Middle frontal gyrus (tissue), 1 donor: Measurements from ENCODE around the gene PLXND1.
"Not testable (repeated sequence)": the region's sequence is repeated elsewhere in the genome, so short reads cannot be mapped to it uniquely, and the experiment has no call there.

Source experiments
- DNase-seq: peaks from one replicate; pipeline ENCODE4 v3.0.0-alpha.2; 2015; ENCODE audit warnings: low spot score; ENCODE audit errors: extremely low spot score

The PLXND1 gene, protein sequence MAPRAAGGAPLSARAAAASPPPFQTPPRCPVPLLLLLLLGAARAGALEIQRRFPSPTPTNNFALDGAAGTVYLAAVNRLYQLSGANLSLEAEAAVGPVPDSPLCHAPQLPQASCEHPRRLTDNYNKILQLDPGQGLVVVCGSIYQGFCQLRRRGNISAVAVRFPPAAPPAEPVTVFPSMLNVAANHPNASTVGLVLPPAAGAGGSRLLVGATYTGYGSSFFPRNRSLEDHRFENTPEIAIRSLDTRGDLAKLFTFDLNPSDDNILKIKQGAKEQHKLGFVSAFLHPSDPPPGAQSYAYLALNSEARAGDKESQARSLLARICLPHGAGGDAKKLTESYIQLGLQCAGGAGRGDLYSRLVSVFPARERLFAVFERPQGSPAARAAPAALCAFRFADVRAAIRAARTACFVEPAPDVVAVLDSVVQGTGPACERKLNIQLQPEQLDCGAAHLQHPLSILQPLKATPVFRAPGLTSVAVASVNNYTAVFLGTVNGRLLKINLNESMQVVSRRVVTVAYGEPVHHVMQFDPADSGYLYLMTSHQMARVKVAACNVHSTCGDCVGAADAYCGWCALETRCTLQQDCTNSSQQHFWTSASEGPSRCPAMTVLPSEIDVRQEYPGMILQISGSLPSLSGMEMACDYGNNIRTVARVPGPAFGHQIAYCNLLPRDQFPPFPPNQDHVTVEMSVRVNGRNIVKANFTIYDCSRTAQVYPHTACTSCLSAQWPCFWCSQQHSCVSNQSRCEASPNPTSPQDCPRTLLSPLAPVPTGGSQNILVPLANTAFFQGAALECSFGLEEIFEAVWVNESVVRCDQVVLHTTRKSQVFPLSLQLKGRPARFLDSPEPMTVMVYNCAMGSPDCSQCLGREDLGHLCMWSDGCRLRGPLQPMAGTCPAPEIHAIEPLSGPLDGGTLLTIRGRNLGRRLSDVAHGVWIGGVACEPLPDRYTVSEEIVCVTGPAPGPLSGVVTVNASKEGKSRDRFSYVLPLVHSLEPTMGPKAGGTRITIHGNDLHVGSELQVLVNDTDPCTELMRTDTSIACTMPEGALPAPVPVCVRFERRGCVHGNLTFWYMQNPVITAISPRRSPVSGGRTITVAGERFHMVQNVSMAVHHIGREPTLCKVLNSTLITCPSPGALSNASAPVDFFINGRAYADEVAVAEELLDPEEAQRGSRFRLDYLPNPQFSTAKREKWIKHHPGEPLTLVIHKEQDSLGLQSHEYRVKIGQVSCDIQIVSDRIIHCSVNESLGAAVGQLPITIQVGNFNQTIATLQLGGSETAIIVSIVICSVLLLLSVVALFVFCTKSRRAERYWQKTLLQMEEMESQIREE (N-terminal part only)

DNA sequence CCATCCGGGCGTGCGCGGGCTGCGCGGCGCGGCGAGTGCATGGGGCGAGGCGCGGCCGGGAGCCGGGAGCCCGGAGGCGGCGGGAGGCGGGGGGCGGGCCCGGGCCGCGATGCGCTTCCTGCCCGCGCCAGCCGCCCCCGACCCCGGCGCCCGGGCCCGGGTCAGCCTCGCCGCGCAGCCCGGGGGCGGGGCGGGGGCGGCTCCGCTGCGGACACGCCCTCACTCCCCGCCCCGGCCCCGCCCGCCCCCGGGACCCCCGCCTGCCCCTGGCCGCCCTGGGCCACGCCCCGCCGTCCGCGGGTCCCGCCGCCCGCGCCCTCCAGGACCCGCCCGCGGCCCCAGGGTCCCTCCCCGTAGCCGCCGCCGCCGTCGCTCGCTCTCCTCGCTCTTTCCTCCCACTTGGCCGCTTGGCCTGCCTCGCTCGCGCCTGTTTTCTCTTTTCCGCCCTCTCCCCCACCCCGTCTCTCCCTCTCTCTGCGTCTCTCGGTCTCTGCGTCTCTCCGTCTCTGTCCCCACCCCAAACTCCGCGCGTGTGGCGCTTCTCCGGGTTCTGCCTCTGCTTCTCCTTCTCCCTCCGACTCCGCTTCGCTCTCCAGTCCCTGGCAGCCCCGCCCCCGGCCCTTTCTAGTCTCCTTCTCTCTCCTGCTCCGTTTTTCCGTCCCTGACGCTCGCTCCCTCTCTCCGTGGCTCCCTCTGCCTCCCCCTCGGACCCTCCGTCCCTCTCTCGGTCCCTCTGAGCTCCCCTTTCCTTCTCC, at the start of gene PLXND1:
Gene PLXND1 (minus strand): TSS at position 41 of the 755 bp plus-strand sequence. CDS start 37 bp downstream, at position 4.
- DNase-seq = no peak

DNA sequence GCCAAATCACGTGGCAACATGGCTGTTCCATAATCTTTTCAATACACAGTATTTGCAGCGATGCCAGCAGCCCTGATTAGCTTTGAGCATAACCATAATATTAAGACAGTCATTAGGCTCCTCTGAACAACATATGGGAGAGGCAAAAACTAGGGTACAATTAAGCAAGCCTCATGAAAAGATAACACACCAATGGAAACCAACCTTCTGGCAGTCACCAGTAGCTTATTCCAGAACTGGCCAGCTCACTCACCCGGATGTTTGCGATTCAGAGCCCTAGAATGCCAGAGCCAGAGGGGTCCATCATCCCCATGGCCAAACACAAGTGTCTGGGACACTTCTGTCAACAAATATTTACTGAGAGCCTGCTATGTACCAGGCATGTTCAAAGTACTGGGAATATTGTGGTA, 48.8 kb upstream of the PLXND1 start:
- no peak for DNase-seq

DNA sequence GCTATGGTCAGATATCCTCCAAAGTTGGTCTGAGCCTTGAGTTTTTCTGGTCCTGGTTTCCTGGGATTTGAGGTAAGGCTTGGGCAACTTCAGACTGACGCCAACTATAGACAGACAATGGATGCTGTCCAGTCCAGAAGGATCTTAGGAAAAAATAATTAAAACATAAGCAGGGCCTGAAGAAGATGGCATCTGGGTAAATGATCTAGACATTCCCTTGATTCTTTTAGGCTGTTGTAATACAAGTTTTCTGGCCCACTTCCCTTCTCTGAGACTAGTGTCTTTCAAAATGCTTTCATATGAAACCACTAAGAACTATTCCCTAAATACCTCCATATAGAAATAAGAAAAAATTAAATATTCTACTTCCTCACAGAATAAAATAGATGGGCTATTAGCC, 47.7 kb upstream of the PLXND1 start:
- DNase-seq = no peak

DNA sequence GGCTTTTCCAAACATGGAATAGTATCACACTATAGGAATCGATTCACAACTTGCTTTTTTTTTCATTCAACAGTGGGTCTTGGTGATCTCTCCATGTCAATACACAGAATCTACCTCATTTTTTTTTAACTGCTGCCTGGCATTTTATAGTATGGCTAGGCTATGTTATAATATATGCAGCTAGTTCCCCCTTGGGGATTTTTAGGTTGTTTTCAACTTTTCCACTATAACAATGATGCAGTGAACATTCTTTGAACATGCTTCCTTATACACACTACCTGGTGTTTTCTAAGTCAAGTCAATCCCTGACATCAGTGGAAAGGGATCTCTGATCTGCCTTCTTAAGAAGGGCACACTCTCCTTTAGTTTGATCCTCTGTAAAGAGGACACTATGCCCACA, 46.5 kb upstream of the PLXND1 start:
- DNase-seq = no peak

DNA sequence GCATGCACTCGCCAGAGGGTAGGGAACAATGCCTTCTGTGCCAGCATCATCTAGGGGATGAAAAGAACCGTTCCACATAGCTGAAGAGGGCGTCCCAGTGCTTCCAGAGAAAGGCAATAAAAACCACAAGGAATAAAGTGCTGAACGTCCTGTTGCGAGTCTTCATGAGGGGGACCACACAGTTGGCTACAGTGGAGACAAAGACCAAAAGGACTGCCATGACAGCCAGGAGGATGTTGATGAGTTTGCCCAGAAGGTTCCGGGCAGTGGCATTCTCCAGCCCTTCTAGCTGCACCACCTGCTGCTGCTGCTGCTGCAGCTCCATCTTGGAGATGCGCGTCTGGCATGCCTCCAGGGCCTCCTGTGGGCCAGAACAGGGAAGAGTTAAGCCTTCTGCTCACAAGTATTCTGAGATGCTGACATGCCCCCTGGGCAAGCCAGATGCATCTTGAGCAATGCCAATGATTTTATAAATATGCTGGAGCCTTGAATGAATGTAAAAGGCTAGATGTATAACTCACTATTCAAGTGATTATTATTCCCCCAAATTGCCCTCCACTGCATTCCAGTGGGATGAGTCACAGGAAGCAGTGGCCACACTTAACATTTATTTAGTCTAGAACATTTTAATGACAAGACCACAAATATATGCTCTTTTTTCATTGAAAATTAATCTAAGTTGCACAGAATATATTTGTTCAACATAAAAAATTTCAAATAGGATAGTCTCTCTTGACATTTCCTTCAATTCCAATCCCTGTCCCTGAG, 45.1 kb upstream of the PLXND1 start:
- no peak for DNase-seq

DNA sequence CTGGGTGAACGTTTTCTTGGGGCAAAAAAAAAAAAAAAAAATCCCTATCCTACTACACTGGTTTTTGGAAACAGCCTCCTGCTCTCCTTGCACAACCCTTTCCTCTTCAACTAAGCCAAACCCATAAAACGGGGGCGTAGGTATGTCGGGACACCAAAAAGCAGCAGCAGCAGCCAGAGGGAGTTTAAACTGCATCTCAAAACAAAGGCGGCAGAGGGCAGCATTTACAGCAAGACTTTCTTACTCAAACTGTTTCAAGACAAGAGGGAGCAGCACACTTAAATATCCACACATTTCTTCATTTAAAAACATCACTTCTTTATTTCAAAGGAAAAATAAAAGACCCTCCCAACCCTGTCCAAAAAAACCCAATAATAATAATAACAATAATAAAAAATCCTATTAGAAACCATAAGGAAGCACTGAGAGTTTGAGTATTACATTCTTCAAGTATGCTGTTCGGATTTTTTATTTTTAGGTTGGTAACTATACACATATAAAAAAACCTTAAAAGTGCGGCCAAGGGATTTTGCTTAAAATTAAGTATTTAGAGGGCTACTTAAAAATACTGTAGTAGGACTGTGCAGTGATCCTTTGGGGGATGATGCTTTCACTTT, 43.9 kb upstream of the PLXND1 start:
- peak; percentile 68 for DNase-seq

DNA sequence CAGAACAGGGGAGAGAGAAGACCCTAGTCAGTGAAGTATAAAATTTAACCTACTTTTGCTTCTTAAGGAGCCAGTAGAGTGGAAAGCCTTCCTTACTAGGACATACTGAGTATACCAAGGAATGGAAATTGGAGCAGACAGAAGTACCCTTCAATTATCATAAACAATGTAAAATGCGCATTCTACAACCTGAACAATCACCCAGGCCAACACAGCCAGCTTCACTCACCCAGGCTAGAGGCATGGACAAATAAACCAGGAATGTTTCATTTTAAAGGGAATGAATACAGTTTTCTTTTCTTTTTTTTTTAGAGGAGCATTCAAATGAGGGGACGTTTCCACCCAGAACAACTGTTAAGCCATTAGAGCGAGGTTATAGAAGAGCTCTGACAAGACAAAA, 41.9 kb upstream of the PLXND1 start:
- DNase-seq = no peak

DNA sequence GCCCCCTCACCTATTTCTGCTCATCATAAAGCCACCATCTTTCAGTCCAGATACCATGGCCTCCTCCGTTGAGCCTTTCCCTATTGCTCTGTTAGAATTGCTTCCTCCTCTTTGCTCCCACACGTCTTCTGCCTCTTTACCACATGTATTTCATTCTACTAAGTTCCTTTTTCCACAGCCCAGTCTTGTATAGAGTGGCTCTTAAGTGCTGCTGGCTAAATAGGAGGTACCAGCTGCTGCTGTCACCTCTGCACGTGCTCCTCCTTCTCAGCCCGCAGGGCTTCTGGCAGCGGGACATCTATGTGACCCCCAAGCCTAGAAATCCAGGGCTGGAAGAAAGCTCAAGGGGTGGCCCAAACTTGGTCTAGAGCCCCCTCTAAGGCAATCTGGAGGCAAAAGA, 38.8 kb upstream of the PLXND1 start:
- DNase-seq = no peak

DNA sequence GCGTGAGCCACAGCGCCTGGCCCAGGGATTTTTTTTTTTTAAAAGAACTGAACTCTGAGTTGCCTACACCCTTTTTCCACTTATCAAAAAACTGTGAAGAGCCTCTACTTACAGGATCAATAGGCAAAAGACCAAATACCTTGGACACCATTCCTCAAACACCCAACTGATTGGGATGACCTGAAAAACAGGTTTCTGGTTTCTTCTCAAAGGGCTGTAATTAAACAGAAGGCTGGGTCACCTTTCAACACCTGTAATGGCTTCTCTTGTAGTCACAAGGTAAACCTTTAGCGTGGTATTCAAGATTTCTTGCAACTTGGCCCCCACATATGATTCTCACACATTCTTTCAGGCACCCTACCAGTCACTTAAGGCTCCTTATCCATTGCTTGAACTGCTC, 38.4 kb upstream of the PLXND1 start:
- no peak for DNase-seq

DNA sequence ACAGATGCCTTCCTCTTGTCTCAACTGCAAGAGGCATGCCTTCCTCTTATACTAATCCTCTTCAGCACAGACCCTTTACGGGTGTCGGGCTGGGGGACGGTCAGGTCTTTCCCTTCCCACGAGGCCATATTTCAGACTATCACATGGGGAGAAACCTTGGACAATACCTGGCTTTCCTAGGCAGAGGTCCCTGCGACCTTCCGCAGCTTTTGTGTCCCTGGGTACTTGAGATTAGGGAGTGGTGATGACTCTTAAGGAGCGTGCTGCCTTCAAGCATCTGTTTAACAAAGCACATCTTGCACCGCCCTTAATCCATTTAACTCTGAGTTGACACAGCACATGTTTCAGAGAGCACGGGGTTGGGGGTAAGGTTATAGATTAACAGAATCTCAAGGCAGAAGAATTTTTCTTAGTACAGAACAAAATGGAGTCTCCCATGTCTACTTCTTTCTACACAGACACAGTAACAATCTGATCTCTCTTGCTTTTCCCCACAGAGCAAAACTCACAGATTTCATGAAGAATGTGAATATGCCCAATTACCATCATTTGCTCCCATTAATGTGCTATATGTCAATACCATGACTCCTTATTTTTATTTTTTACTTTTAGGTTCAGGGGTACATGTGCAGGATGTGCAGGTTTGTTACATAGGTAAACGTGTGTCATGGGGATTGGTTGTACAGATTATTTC, 35.2 kb upstream of the PLXND1 start:
- DNase-seq = not testable (repeated sequence)

DNA sequence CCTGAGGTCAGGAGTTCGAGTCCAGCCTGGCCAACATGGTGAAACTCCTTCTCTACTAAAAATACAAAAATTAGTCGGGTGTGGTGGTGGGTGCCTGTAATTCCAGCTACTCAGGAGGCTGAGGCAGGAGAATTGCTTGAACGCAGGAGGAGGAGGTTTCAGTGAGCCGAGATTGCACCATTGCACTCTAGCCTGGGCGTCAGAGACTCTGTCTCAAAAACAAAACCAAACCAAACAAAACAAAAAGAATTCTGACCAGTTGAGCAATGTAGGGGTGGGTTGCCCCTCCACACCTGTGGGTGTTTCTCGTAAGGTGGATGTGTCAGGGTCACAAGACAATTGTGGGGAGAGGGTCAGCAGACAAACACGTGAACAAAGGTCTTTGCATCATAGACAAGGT, 34.5 kb upstream of the PLXND1 start:
- not testable (repeated sequence) for DNase-seq

DNA sequence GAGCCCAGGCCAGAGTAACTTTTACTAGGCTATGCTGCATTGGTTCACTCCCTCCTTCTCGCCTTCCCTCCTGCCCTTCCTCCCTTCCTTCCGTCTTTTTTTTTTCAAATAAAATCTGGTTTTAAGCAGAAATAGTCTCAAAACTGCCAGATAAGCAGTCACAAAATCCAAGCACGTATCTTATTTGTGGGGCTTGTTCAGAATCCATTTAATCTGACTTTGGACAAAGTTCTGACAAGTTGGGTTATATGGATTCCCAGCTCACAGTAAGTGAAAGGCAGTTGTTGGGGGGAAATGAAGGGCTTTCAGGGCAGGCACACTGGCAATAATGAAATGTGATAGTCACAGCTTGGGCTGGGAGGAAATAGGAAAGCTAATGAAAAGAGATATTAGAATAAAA, 32.0 kb upstream of the PLXND1 start:
- no peak for DNase-seq

DNA sequence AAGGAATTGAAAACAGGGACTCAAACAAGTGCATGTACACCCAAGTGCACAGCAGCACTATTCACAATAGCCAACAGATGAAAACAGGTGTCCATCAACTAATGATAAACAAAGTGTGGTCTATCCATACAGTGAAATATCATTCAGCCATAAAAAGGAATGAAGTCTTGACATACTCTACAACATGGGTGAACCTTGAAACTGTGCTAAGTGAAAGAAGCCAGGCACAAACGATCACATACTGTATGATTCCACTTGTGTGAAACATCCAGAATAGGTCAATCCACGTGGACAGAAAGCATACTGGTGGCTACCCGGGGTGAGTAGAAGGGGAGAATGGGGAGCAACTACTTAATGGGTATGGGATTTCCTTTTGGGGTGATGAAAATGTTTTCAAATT, 29.6 kb upstream of the PLXND1 start:
- DNase-seq = no peak

DNA sequence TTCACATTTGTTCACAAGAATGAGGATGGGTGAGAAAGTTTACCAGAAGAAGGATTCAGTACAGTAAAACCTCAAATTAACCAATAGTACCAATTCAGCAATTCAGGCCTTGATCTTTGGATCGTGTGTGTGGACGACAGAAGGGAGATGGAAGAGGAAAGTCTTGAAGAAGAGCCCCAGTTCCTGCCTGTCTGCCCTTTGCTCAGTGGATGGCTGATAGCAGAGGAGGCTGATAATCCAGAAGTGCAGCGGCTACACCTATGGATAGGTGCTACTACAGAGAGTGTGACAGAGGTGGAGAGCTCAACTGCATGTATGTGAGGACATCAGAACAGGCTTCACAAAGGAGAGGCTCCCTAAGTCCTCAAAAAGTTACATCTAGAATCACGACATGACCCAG, 29.2 kb upstream of the PLXND1 start:
- DNase-seq = no peak

DNA sequence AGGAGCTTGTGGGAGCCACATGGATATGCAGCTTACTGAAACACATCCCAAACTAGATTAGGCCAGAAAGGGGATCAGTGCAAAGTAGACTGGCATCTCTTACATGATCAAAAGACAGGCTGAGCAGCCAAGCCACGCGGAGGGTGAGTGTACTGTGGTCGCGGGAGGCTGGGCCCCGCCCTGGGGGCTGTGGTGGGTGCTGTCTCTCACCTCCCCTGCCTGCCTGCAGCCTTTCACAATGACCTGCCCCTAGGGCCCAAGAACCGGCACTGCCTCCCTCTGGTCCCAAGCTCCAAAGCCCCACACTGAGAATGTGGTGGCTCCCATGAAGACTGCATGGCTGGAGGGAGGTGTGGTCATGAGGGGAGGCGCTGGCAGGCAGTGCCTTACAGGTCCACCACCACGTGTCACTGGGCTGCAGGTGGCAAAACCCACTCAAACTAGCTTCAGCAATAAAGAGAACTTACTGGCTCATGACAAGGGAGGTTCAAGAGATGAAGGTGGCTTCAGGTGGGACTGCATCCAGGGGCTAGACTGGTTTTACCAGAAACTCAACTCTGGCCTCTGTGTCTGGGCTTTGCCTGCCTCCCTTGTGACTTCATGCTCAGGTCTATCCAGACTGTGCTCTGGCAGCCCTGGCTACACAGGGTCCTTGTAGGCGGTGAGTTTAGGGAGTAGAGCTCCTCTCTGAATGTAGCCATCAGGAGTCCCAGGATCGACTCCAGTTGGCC, 27.4 kb upstream of the PLXND1 start:
- DNase-seq = no peak

DNA sequence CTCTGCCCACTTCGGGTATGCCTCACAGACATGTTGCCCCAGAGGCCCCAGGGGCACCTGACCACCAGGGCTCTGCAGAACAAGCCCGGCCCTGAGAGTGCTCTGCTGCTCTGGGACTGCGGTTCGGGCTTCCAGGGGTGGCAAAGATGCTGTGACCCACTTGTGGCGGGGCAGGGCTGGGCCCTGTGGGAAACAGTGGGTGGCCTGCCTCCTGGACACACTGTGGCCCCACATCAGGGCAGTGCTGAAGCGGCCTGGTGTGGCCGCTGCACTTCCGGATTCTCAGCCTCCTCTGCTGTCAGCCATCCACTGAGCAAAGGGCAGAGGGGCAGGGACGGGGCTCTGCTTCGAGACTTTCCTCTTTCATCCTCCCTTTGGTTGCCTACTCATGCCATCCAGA, 26.5 kb upstream of the PLXND1 start:
- no peak for DNase-seq

DNA sequence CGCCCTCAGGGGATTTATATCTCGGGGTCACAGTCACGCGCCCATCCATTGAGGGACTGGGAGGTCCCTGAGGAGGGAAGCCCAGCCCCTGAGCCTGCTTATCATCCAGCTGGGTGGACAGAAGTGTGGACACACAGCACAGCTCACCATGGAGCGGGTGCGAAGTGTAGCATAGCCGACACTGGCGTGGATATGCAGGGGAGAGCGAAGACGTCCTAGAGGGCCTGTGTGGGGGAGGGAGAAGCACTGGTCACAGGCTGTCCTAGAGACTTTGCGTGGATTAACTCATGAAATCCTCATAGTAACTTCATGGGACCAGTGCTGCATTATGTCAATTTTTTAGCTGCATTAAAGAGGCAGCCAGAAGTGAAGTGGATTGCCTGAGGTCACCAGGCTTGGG, 26.1 kb upstream of the PLXND1 start:
- DNase-seq = no peak

DNA sequence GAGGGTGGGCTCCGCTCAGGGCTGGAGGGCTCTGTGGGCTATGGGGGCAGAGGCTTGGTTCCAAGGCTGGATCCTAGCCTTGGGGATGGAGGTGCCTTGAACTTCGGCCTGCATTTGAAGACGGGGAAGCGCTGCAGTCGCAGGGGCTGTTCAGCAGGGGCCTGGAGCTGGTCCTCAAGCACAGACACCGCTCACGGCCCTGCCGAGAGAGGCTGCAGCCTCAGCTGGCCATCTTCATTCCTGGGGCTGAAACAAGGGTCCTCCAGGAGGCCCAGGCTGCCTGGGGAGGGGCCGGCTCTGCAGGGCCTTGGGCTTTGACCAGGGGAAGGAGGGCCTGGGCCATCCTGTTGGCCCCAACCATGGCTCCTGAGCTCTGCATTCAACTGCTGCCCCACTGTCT, 25.6 kb upstream of the PLXND1 start:
- DNase-seq = no peak
